Measurements from ENCODE around the gene NLRP7. TPM values are rescaled to one million over a fixed set of nuclear protein-coding genes. Genes with fewer than 3 reads are reported as not detected.

The NLRP7 gene
- total and polyA plus RNA-seq, 2 of the 4 experiments (the other 2 are of a cell fraction) = not detected

DNA sequence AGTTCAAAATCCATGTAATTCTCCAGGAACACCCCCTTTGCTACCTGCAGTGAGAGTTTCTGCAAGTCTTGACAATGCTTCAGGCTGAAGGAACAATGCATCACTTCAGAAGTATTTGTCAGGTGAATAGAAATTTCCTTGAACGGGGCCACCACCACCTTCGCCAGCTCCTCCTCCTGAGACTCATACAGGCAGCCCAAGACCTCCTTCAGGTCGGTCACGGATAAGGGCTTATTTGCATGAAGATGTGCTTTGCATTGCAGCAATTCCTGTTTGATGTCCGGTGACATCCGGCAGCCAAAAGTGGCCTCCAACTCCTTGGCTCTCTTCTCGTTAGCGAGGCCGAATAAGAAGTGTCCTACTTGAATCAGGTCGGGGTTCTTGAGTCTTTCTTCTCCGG, 8.4 kb downstream of the NLRP7 start:
- H4K20me1 ChIP-seq (ENCODE audit: insufficient read depth, low read length) = no peaks in the 10 kb centered on the region
- ChIA-PET POLR2A (ENCODE audit: unreplicated experiment) (no interaction called here), CTCF (no interaction called here)
- H3K79me1 ChIP-seq (ENCODE audit: low read depth in 1 of 2, low read length in 2 of 2) = no peaks in the 10 kb centered on the region
- ATAC-seq (ENCODE audit: low read depth) (no peak), DNase-seq (no peak)
- H4K5ac ChIP-seq (ENCODE audit: low read depth, low read length) = no peak overlapping the region
- H2AK9ac ChIP-seq (replicated peaks; ENCODE audit: low read depth, low read length, poor library complexity) = no peak overlapping the region
- H2BK20ac ChIP-seq (ENCODE audit: low read depth, low read length) = no peak overlapping the region
- dilution Hi-C loops (cut with HindIII; ENCODE audit: low sequenced_read_pairs, unreplicated experiment) = no loop called here
- H3K14ac ChIP-seq (replicated peaks; ENCODE audit: low read depth, low read length) = no peak overlapping the region
- TF ChIP-seq BHLHE40 (IDR thresholded peaks at IDR 0.05; ENCODE audit: low read depth, low read length) (no peak), CEBPB (IDR thresholded peaks at IDR 0.05; ENCODE audit: low read depth, low read length) (no peak), MAZ (IDR thresholded peaks at IDR 0.05; ENCODE audit: borderline replicate concordance, low read depth, low read length) (no peak), RAD21 (IDR thresholded peaks at IDR 0.05; ENCODE audit: low read length) (no peak), RCOR1 (IDR thresholded peaks at IDR 0.05; ENCODE audit: insufficient replicate concordance, low read length) (no peak), RFX5 (IDR thresholded peaks at IDR 0.05; ENCODE audit: low read depth, low read length) (no peak), MXI1 (IDR thresholded peaks at IDR 0.05; ENCODE audit: borderline replicate concordance, low read depth, low read length) (no peak), ELK1 (IDR thresholded peaks at IDR 0.05; ENCODE audit: borderline replicate concordance, low read depth, low read length) (no peak), FOS (IDR thresholded peaks at IDR 0.05; ENCODE audit: low read depth, low read length) (no peak), MAFK (IDR thresholded peaks at IDR 0.05; ENCODE audit: low read depth, low read length) (no peak), CHD1 (IDR thresholded peaks at IDR 0.05; ENCODE audit: low read depth, low read length) (no peak)
- TF ChIP-seq, protein P1, sequence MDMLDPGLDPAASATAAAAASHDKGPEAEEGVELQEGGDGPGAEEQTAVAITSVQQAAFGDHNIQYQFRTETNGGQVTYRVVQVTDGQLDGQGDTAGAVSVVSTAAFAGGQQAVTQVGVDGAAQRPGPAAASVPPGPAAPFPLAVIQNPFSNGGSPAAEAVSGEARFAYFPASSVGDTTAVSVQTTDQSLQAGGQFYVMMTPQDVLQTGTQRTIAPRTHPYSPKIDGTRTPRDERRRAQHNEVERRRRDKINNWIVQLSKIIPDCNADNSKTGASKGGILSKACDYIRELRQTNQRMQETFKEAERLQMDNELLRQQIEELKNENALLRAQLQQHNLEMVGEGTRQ (IDR thresholded peaks at IDR 0.05; ENCODE audit: low read depth, low read length) = no peak
- no TSS peak for BruUV-seq (replicated peaks)
- H3K9me1 ChIP-seq (ENCODE audit: insufficient read depth, low read length) = no peaks in the 10 kb centered on the region
- H3K27ac ChIP-seq (ENCODE audit: insufficient read depth, low read length) = no peak overlapping the region
- H3K23ac ChIP-seq (ENCODE audit: low read depth, low read length) = no peak overlapping the region
- intact Hi-C loops (cut with micrococcal nuclease) = no loop called here
- no peak overlapping the region for H2BK15ac ChIP-seq (ENCODE audit: low read depth, low read length)
- no peak overlapping the region for H2AFZ ChIP-seq (replicated peaks; ENCODE audit: low read length, poor library complexity)
- H2BK120ac ChIP-seq (ENCODE audit: low read depth, low read length) = no peak overlapping the region
- H3K9ac ChIP-seq (ENCODE audit: low read depth, low read length) = no peak overlapping the region
- no peak overlapping the region for H2AK5ac ChIP-seq (ENCODE audit: low read depth, low read length)
- H3K4me2 ChIP-seq (ENCODE audit: low read depth, low read length) = no peak overlapping the region
- WGBS, 2 experiments (ENCODE audit: extremely low coverage in 2 of 2, insufficient read length in 1 of 2) = 76% methylated on average over 3 of the region's 11 CpGs; no CpG with 5 or more reads in 1 of the 2 experiments
- no peak overlapping the region for H2BK5ac ChIP-seq (ENCODE audit: low read depth, low read length, poor library complexity, severe bottlenecking)
- in situ Hi-C loops (cut with MboI; ENCODE audit: low sequenced_read_pairs) = no loop called here
- H3K4me3 ChIP-seq (ENCODE audit: insufficient read depth, low read depth, low read length) = no peak overlapping the region
- no peak overlapping the region for H4K91ac ChIP-seq (ENCODE audit: insufficient read depth, low read depth, low read length)
- peaks cover 40% of the 10 kb centered on the region for H3K9me3 ChIP-seq (ENCODE audit: control insufficient read depth, insufficient read depth, low read length)
- H3K36me3 ChIP-seq (ENCODE audit: control insufficient read depth, insufficient read depth, low read length) = no peaks in the 10 kb centered on the region
- no peak overlapping the region for H3K56ac ChIP-seq (ENCODE audit: extremely low read depth, insufficient read depth, low read length)
- H3K27me3 ChIP-seq (ENCODE audit: control insufficient read depth, insufficient read depth, low read length) = no peaks in the 10 kb centered on the region
- no peak overlapping the region for H3K18ac ChIP-seq (ENCODE audit: low read depth, low read length)
- no peaks in the 10 kb centered on the region for H3K4me1 ChIP-seq (ENCODE audit: control insufficient read depth, insufficient read depth, low read length)
- H3K4ac ChIP-seq (ENCODE audit: low read depth, low read length) = no peak overlapping the region
- H4K8ac ChIP-seq (ENCODE audit: low read depth in 2 of 2, low read length in 2 of 2) = no peak overlapping the region

All from IMR-90 (cell line).